Measurements from ENCODE around the gene THBD. TPM values are rescaled to one million over a fixed set of nuclear protein-coding genes. Genes with fewer than 3 reads are reported as not detected.

Gene THBD
- total and polyA plus RNA-seq, 2 experiments from 2014 or later, result 0.10 to 0.97 TPM

DNA sequence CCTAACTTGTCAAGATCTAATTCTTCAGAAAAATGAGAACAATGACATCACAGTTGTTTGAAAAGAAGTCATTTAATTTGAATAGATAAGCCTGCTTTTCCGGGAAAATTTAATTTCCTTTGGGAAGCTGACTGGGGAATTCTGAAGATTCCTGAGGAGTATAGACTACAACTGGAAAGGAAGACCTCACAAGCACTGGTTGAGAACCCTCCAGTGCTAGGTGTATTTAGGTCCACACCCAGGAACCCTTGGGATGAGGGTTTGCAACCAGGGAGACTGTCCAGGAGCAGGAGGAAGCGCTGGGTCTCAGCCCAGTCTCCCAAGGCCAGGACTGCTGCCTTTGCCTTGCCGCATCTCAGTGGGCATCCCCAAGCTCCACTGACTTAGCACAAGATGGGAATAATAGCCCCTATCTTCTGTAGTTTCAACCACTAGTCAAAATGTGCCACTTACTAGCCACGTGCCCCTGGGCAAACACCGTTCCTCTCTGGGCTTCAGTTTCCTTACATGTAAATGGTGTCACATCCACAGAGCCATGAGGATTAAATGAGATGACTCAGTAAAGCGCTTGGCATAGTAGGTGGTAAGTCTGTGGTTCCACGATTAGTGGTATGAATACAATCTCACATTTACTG is 43.5 kb upstream of the THBD start:
- H3K79me2 ChIP-seq (replicated peaks; ENCODE audit: insufficient read depth), result no peaks in the 10 kb centered on the region
- no peaks in the 10 kb centered on the region for H4K20me1 ChIP-seq (replicated peaks; ENCODE audit: insufficient read depth)
- DNase-seq (ENCODE audit: low spot score) (no peak), ATAC-seq (no peak)
- H3F3A ChIP-seq (replicated peaks; ENCODE audit: low read depth), result no peaks in the 10 kb centered on the region
- H3K4me3 Mint-ChIP-seq, result no peak overlapping the region
- H3K9me2 ChIP-seq (ENCODE audit: insufficient read depth), result no peaks in the 10 kb centered on the region
- no peak overlapping the region for H3K4me3 ChIP-seq
- H3K4me1 ChIP-seq (ENCODE audit: insufficient read depth), result no peaks in the 10 kb centered on the region
- no peaks in the 10 kb centered on the region for H3K36me3 ChIP-seq (ENCODE audit: insufficient read depth)
- H3K4me2 ChIP-seq, result no peak overlapping the region
- H3K27ac ChIP-seq (ENCODE audit: low read depth), result no peak overlapping the region
- peaks cover 19% of the 10 kb centered on the region for H3K4me1 Mint-ChIP-seq
- no peaks in the 10 kb centered on the region for H3K36me3 Mint-ChIP-seq (ENCODE audit: low read depth)
- no peak overlapping the region for H3K27ac Mint-ChIP-seq
- no peaks in the 10 kb centered on the region for H3K27me3 Mint-ChIP-seq (ENCODE audit: insufficient read depth, low read depth, poor library complexity)
- H3K27me3 ChIP-seq (ENCODE audit: insufficient read depth), result no peaks in the 10 kb centered on the region
- no peaks in the 10 kb centered on the region for H3K9me3 Mint-ChIP-seq
- H2AFZ ChIP-seq, result no peak overlapping the region
- TF ChIP-seq, protein P1, sequence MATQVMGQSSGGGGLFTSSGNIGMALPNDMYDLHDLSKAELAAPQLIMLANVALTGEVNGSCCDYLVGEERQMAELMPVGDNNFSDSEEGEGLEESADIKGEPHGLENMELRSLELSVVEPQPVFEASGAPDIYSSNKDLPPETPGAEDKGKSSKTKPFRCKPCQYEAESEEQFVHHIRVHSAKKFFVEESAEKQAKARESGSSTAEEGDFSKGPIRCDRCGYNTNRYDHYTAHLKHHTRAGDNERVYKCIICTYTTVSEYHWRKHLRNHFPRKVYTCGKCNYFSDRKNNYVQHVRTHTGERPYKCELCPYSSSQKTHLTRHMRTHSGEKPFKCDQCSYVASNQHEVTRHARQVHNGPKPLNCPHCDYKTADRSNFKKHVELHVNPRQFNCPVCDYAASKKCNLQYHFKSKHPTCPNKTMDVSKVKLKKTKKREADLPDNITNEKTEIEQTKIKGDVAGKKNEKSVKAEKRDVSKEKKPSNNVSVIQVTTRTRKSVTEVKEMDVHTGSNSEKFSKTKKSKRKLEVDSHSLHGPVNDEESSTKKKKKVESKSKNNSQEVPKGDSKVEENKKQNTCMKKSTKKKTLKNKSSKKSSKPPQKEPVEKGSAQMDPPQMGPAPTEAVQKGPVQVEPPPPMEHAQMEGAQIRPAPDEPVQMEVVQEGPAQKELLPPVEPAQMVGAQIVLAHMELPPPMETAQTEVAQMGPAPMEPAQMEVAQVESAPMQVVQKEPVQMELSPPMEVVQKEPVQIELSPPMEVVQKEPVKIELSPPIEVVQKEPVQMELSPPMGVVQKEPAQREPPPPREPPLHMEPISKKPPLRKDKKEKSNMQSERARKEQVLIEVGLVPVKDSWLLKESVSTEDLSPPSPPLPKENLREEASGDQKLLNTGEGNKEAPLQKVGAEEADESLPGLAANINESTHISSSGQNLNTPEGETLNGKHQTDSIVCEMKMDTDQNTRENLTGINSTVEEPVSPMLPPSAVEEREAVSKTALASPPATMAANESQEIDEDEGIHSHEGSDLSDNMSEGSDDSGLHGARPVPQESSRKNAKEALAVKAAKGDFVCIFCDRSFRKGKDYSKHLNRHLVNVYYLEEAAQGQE (IDR thresholded peaks at IDR 0.05; ENCODE audit: unreplicated experiment), result no peak
- TF ChIP-seq STAT1 (IDR thresholded peaks at IDR 0.05; ENCODE audit: unreplicated experiment) (no peak), ZNF114 (CRISPR knock-in tag; IDR thresholded peaks at IDR 0.05) (no peak), CREB1 (CRISPR knock-in tag; IDR thresholded peaks at IDR 0.05; ENCODE audit: low read depth) (no peak), ZNF331 (CRISPR knock-in tag; IDR thresholded peaks at IDR 0.05; ENCODE audit: low read depth) (no peak), JUNB (IDR thresholded peaks at IDR 0.05; ENCODE audit: unreplicated experiment) (no peak), POLR2AphosphoS5 (IDR thresholded peaks at IDR 0.05; ENCODE audit: low read depth) (no peak), EZH2phosphoT487 (IDR thresholded peaks at IDR 0.05; ENCODE audit: unreplicated experiment) (no peak), EZH2 (IDR thresholded peaks at IDR 0.05; ENCODE audit: low read depth, unreplicated experiment) (no peak)
- TF ChIP-seq, protein P2, sequence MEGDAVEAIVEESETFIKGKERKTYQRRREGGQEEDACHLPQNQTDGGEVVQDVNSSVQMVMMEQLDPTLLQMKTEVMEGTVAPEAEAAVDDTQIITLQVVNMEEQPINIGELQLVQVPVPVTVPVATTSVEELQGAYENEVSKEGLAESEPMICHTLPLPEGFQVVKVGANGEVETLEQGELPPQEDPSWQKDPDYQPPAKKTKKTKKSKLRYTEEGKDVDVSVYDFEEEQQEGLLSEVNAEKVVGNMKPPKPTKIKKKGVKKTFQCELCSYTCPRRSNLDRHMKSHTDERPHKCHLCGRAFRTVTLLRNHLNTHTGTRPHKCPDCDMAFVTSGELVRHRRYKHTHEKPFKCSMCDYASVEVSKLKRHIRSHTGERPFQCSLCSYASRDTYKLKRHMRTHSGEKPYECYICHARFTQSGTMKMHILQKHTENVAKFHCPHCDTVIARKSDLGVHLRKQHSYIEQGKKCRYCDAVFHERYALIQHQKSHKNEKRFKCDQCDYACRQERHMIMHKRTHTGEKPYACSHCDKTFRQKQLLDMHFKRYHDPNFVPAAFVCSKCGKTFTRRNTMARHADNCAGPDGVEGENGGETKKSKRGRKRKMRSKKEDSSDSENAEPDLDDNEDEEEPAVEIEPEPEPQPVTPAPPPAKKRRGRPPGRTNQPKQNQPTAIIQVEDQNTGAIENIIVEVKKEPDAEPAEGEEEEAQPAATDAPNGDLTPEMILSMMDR (conservative IDR thresholded peaks at IDR 0.05; ENCODE audit: low read depth in 2 of 2), result no peak
- TF ChIP-seq, protein P3, sequence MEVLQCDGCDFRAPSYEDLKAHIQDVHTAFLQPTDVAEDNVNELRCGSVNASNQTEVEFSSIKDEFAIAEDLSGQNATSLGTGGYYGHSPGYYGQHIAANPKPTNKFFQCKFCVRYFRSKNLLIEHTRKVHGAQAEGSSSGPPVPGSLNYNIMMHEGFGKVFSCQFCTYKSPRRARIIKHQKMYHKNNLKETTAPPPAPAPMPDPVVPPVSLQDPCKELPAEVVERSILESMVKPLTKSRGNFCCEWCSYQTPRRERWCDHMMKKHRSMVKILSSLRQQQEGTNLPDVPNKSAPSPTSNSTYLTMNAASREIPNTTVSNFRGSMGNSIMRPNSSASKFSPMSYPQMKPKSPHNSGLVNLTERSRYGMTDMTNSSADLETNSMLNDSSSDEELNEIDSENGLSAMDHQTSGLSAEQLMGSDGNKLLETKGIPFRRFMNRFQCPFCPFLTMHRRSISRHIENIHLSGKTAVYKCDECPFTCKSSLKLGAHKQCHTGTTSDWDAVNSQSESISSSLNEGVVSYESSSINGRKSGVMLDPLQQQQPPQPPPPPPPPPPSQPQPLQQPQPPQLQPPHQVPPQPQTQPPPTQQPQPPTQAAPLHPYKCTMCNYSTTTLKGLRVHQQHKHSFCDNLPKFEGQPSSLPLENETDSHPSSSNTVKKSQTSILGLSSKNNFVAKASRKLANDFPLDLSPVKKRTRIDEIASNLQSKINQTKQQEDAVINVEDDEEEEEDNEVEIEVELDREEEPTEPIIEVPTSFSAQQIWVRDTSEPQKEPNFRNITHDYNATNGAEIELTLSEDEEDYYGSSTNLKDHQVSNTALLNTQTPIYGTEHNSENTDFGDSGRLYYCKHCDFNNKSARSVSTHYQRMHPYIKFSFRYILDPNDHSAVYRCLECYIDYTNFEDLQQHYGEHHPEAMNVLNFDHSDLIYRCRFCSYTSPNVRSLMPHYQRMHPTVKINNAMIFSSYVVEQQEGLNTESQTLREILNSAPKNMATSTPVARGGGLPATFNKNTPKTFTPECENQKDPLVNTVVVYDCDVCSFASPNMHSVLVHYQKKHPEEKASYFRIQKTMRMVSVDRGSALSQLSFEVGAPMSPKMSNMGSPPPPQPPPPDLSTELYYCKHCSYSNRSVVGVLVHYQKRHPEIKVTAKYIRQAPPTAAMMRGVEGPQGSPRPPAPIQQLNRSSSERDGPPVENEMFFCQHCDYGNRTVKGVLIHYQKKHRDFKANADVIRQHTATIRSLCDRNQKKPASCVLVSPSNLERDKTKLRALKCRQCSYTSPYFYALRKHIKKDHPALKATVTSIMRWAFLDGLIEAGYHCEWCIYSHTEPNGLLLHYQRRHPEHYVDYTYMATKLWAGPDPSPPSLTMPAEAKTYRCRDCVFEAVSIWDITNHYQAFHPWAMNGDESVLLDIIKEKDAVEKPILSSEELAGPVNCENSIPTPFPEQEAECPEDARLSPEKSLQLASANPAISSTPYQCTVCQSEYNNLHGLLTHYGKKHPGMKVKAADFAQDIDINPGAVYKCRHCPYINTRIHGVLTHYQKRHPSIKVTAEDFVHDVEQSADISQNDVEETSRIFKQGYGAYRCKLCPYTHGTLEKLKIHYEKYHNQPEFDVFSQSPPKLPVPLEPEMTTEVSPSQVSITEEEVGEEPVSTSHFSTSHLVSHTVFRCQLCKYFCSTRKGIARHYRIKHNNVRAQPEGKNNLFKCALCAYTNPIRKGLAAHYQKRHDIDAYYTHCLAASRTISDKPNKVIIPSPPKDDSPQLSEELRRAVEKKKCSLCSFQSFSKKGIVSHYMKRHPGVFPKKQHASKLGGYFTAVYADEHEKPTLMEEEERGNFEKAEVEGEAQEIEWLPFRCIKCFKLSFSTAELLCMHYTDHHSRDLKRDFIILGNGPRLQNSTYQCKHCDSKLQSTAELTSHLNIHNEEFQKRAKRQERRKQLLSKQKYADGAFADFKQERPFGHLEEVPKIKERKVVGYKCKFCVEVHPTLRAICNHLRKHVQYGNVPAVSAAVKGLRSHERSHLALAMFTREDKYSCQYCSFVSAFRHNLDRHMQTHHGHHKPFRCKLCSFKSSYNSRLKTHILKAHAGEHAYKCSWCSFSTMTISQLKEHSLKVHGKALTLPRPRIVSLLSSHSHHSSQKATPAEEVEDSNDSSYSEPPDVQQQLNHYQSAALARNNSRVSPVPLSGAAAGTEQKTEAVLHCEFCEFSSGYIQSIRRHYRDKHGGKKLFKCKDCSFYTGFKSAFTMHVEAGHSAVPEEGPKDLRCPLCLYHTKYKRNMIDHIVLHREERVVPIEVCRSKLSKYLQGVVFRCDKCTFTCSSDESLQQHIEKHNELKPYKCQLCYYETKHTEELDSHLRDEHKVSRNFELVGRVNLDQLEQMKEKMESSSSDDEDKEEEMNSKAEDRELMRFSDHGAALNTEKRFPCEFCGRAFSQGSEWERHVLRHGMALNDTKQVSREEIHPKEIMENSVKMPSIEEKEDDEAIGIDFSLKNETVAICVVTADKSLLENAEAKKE (CRISPR knock-in tag; IDR thresholded peaks at IDR 0.05), result no peak
- TF ChIP-seq, protein P4, sequence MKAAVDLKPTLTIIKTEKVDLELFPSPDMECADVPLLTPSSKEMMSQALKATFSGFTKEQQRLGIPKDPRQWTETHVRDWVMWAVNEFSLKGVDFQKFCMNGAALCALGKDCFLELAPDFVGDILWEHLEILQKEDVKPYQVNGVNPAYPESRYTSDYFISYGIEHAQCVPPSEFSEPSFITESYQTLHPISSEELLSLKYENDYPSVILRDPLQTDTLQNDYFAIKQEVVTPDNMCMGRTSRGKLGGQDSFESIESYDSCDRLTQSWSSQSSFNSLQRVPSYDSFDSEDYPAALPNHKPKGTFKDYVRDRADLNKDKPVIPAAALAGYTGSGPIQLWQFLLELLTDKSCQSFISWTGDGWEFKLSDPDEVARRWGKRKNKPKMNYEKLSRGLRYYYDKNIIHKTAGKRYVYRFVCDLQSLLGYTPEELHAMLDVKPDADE (IDR thresholded peaks at IDR 0.05), result no peak
